Measurements from ENCODE around the gene PNMT. TPM values are rescaled to one million over a fixed set of nuclear protein-coding genes. Genes with fewer than 3 reads are reported as not detected.

The PNMT gene
- total and polyA plus RNA-seq, 12 donors: 2.7 to 30.0 (median 4.2) TPM

DNA sequence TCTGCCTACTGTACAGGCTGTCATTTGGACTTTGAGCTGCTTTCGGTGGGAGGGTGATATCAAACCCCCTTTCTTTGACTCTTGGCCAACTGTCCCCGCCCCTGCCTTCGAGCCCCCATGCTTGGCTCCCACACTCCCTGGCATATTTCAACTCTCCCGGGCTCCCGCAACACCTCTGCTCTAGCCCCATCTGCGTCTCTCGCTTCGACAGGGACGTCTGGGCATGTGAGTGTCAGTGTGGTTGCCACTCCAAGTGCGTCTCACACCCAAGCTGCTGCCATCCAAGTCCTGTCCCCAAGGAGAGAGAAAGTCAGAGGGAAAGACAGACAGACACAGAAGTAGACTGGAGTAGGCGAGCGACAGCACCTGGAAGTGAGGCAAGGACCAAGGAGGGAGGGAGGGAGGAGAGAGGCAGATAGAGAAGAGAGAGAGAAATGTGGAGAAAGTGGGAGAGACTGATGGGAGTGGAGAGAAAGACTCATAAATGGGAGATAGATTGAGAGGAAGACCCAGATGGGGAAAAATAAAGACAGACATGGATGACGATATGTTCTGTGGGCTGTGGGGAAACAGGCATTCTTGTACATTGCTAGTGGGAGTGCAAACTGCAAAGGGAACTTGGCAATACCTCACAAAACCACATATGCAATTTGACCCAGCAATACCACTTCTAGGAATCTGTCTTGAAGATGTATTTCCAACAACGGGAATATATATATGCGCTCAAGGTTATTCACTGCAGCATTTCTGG, 19.5 kb upstream of the PNMT start:
- Histone ChIP-seq H3K4me1 (peaks cover under 1 to 47% (median 23%) of the 10 kb centered on the region in 9 donors), H3K27me3 (no peaks in the 10 kb centered on the region), H3K27ac (no peak overlapping the region), H3K9me3 (no peaks in the 10 kb centered on the region), H3K36me3 (peaks cover 0 to 13% (median 0%) of the 10 kb centered on the region in 9 donors), H3K4me3 (no peak overlapping the region)
- ATAC-seq (no peak), DNase-seq (no peak)
- 88 to 92% methylated on average over 15 of the region's 15 CpGs for WGBS, 2 donors
- TF ChIP-seq, protein P1, sequence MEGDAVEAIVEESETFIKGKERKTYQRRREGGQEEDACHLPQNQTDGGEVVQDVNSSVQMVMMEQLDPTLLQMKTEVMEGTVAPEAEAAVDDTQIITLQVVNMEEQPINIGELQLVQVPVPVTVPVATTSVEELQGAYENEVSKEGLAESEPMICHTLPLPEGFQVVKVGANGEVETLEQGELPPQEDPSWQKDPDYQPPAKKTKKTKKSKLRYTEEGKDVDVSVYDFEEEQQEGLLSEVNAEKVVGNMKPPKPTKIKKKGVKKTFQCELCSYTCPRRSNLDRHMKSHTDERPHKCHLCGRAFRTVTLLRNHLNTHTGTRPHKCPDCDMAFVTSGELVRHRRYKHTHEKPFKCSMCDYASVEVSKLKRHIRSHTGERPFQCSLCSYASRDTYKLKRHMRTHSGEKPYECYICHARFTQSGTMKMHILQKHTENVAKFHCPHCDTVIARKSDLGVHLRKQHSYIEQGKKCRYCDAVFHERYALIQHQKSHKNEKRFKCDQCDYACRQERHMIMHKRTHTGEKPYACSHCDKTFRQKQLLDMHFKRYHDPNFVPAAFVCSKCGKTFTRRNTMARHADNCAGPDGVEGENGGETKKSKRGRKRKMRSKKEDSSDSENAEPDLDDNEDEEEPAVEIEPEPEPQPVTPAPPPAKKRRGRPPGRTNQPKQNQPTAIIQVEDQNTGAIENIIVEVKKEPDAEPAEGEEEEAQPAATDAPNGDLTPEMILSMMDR (IDR thresholded peaks at IDR 0.05): no peak
- intact Hi-C loops (cut with DNase I): no loop called here

DNA sequence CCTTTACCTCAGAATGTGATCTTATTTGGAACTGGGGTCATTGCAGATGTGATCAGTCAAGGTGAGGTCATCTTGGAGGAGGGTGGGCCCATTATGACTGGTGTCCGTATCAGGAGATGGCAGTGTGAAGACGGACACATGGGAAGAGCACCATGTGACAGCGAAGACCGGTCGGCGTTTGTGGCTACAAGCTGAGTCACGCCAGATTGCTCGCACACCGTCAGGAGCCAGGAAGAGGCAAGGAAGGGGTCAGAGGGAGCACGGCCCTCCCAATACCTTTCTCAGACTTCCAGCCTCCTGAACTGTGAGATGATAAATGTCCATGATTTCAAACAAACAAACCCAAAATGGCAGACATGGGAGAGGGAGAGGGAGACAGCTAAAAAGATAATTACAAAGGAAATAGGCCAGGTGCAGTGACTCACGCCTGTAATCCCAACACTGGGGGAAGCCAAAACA, 18.1 kb upstream of the PNMT start:
- ATAC-seq: no peak
- H3K27me3 ChIP-seq: no peaks in the 10 kb centered on the region
- TF ChIP-seq, protein P1 (IDR thresholded peaks at IDR 0.05): no peak

DNA sequence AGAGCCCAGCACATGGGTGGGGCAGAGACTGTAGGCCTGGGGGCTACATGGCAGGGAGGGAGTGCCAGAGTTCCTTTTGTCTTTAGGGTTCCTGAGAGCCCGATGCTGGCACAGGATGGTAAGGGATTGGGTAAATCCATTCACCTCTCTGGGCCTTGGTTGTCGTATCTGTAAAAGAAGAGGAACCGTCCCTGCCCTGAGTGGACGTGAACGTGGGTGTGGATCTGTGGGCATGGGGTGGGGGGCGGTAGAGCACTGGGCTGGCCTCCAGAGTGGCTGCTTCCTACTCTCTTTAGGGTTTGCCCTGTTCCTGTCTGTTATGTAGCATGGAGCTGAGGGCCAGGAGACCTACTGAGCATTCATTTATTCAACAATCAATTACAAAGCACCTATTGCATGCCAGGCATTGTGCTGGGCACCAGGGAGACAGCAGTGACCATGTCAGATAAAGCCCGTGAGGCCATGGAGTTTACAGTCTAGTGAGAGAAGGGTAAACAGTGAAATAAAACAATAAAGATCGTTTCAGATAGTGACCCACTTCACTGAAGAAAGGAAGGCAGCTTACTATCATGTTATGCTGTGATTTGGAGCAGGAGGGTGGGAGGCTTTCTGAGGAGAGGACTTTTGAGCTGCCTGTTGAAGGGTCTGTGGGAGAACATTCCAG, 16.2 kb upstream of the PNMT start:
- TF ChIP-seq, protein P1 (IDR thresholded peaks at IDR 0.05): no peak

More for the DNA sequence above, 18.1 kb upstream of the PNMT start:
- no peak for DNase-seq
- H3K4me3 ChIP-seq: no peak overlapping the region
- H3K27ac ChIP-seq: no peak overlapping the region
- H3K9me3 ChIP-seq: no peaks in the 10 kb centered on the region
- H3K4me1 ChIP-seq: peaks cover 0 to 45% (median 16%) of the 10 kb centered on the region in 9 donors
- peaks cover 0 to 27% (median 0%) of the 10 kb centered on the region in 9 donors for H3K36me3 ChIP-seq
- intact Hi-C loops (cut with DNase I): no loop called here
- 92 to 93% methylated on average over 11 of the region's 11 CpGs for WGBS, 2 donors

DNA sequence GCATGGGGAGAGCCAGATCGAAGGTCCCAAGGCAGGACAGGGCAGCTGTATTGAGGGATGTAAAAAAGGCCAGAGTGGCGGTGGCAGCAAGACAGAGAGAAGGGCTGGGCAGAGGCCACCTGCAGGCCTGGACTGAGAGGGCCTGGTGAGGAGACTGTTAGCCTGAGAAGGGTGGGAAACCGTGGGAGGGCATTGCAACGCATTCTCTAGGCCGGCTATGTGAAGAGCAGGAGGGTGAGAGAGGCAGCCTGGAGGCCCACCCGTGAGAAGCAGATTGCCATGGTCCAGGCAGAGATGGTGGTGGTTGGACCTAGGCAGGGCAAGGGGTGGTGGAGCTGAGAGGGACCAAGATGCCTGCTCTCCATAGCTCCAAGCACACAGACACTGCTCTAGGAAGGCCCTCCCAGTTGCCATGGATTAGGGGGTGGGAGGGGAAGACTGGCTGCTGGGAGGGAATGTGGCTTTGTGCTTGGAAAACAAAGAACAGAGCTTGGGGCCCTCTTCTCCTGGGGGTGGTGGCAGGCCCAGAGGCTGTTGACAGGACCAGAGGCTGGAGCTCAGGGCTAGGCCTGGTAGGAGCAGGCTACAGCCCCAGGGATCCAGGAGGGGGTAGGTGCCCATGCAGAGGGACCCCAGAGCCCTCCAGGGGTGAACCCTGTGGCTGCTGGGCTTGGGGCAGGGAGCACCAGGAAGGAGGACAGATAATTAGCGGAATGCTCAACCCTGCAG, 15.5 kb upstream of the PNMT start:
- Histone ChIP-seq H3K36me3 (peaks cover 0 to 40% (median 0%) of the 10 kb centered on the region in 9 donors), H3K4me1 (peaks cover 6 to 37% (median 16%) of the 10 kb centered on the region in 9 donors), H3K27me3 (no peaks in the 10 kb centered on the region), H3K4me3 (no peak overlapping the region), H3K27ac (peak overlapping the region in 5 of 10 donors; percentile 20 to 44 (median 28)), H3K9me3 (no peaks in the 10 kb centered on the region)
- 61 to 65% methylated on average over 7 of the region's 7 CpGs for WGBS, 2 donors
- DNase-seq: no peak
- TF ChIP-seq, protein P1 (IDR thresholded peaks at IDR 0.05): no peak
- peak in 6 of 8 donors; percentile 5 to 26 (median 18) for ATAC-seq
- intact Hi-C loops (cut with DNase I): no loop called here

More for the DNA sequence above, 16.2 kb upstream of the PNMT start:
- 65 to 73% methylated on average over 8 of the region's 8 CpGs for WGBS, 2 donors
- peaks cover 0 to 37% (median 16%) of the 10 kb centered on the region in 9 donors for H3K4me1 ChIP-seq
- no peak overlapping the region for H3K4me3 ChIP-seq
- H3K27me3 ChIP-seq: no peaks in the 10 kb centered on the region
- peak overlapping the region in 3 of 10 donors; percentile 23 to 44 (median 28) for H3K27ac ChIP-seq
- intact Hi-C loops (cut with DNase I): no loop called here
- peaks cover 0 to 35% (median 0%) of the 10 kb centered on the region in 9 donors for H3K36me3 ChIP-seq
- no peak for DNase-seq
- no peaks in the 10 kb centered on the region for H3K9me3 ChIP-seq
- ATAC-seq: no peak

All from heart right ventricle (tissue), 16 donors.